ACC112 (cell line): ENCODE results near the gene ULBP1.
"Not testable (repeated sequence)": the region's sequence is repeated elsewhere in the genome, so short reads cannot be mapped to it uniquely, and the experiment has no call there.

ENCODE experiments used
- H2AFZ ChIP-seq: fragments of 200-600 bp; sonication (generic); one replicate; pipeline ENCODE4 v1.6.0; 2017; ENCODE audit warnings: antibody characterized with exemption, low read length; ENCODE audit not compliant: unreplicated experiment
- H3K27ac ChIP-seq: fragments of 200-600 bp; sonication (generic); 2 replicates; pipeline ENCODE4 v1.5.1; 2014; ENCODE audit warnings: low read depth, mild to moderate bottlenecking, antibody characterized with exemption, low read length, moderate library complexity
- H3K27me3 ChIP-seq: fragments of 200-600 bp; sonication (generic); 2 replicates; pipeline ENCODE4 v1.6.1; 2014; ENCODE audit warnings: mild to moderate bottlenecking, antibody characterized with exemption, low read length, moderate library complexity, mixed read lengths; ENCODE audit not compliant: insufficient read depth
- H3K36me3 ChIP-seq: fragments of 200-600 bp; sonication (generic); 2 replicates; pipeline ENCODE4 v1.6.1; 2016; ENCODE audit warnings: mild to moderate bottlenecking, antibody characterized with exemption, low read length, moderate library complexity, mixed read lengths; ENCODE audit not compliant: insufficient read depth
- H3K4me1 ChIP-seq: fragments of 200-600 bp; sonication (generic); one replicate; pipeline ENCODE4 v1.6.1; 2016; ENCODE audit warnings: low read length, mixed read lengths; ENCODE audit not compliant: insufficient read depth, unreplicated experiment, control insufficient read depth
- H3K4me3 ChIP-seq: fragments of 200-600 bp; sonication (generic); 2 replicates; pipeline ENCODE4 v1.5.1; 2014; ENCODE audit warnings: mild to moderate bottlenecking, low read depth, low read length
- H3K79me2 ChIP-seq: fragments of 200-600 bp; sonication (generic); one replicate; pipeline ENCODE4 v1.6.0; 2016; ENCODE audit warnings: low read length; ENCODE audit not compliant: control insufficient read depth, unreplicated experiment, insufficient read depth

Gene ULBP1, protein sequence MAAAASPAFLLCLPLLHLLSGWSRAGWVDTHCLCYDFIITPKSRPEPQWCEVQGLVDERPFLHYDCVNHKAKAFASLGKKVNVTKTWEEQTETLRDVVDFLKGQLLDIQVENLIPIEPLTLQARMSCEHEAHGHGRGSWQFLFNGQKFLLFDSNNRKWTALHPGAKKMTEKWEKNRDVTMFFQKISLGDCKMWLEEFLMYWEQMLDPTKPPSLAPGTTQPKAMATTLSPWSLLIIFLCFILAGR

GRCh38 chr6:149963462-149964307, at the start of gene ULBP1:
Gene ULBP1, plus strand, starts transcription at chr6:149963943. Its CDS starts 107 bp downstream, at chr6:149964050.
- Histone ChIP-seq H3K79me2 (no peaks in the 10 kb centered on the region), H3K4me1 (peaks cover 8% of the 10 kb centered on the region), H3K27me3 (peaks cover 38% of the 10 kb centered on the region), H3K36me3 (no peaks in the 10 kb centered on the region), H2AFZ (peak within 1 kb of the TSS; percentile 92), H3K4me3 (peak within 1 kb of the TSS; percentile 80), H3K27ac (no peak within 1 kb of the TSS)

DNA sequence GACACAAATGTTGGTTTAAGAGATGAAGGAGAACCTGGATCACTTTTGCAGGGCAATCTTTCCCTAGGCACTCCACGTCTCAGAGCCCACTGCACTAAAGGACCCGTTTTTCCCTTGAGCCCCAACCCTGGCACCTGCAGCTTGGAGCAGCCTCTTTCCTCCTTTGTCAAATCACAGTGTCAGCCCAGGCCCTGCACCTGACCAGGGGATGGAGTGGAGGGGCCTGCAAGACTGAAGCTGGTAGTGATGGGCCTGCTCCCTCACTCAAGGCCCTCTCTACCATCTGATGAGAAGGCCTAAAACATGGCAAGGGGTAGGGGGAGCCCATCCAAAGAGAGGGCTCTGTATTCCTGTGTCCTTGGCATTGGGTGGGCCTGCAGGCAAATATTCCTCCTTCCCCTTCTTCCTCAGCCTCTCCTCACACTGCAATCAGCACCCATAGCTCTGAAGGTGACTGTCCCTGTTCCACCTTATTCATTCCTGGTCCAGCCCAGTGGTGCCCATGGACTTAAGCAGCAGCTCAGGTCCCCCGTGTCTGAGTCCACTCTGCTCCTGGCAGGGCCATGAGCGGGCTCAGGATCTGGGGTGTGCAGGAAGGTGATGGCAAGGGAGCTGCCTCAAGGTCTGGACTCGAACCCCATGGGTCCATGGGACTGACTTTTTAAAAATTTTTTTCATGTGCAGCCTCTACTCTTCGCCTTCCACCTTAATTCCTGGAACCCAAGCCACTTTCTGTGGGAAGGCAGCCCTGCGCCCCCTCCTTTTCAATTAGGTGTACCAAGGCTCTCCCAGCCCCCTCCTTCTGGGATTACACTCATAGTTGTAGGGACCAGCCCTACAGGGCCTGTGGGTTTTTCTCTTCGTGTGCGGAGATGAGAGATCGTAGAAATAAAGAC, 47.5 kb upstream of the ULBP1 start:
- H3K4me3 ChIP-seq = no peak overlapping the region
- H3K27me3 ChIP-seq = no peaks in the 10 kb centered on the region
- no peaks in the 10 kb centered on the region for H3K36me3 ChIP-seq

GRCh38 chr6:149917679-149918078, 46.1 kb upstream of the ULBP1 start:
- H2AFZ ChIP-seq = no peak overlapping the region
- H3K27ac ChIP-seq = no peak overlapping the region
- H3K36me3 ChIP-seq = no peaks in the 10 kb centered on the region
- H3K4me1 ChIP-seq = no peaks in the 10 kb centered on the region
- no peak overlapping the region for H3K4me3 ChIP-seq
- H3K27me3 ChIP-seq = no peaks in the 10 kb centered on the region
- H3K79me2 ChIP-seq = no peaks in the 10 kb centered on the region

More for the DNA sequence above, 47.5 kb upstream of the ULBP1 start:
- Histone ChIP-seq H2AFZ (no peak overlapping the region), H3K27ac (no peak overlapping the region), H3K4me1 (no peaks in the 10 kb centered on the region), H3K79me2 (no peaks in the 10 kb centered on the region)

- Histone ChIP-seq H3K27ac (no peak overlapping the region), H3K4me1 (no peaks in the 10 kb centered on the region), H3K79me2 (no peaks in the 10 kb centered on the region), H3K36me3 (no peaks in the 10 kb centered on the region), H3K27me3 (no peaks in the 10 kb centered on the region), H3K4me3 (no peak overlapping the region), H2AFZ (no peak overlapping the region)
These were observed 45.4 kb upstream of the ULBP1 start for GRCh38 chr6:149918151-149918905.

DNA sequence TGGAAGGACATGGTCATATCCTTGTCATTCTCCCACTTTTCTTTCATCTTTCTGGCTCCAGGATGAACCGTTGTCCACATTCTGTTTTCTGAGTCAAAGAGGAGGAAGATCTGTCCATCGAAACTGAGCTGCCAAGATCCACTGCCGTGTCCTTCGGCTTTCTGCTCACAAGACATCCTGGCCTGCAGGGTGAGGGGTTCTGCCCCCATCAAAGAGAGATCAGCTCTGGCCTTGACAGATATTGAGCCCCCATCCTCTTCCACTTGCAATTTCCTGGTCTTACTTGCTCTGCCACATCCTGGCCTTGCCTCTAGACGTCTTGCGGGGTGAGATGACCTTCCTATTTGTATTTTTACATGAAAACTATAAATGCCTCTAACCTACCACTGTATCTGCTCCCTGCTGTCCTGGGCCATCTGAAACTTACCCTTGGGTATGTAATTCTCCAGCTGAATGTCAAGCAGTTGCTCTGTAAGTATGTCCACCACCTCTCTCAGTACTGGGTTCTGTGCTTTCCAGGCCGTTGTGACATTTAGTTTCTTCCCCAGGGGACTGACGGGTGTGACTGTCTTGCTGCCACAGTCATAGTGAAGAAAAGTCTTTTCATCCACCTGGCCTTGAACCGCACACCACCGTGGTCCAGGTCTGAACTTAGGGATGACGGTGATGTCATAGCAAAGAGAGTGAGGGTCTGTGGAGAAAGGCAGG, 44.5 kb upstream of the ULBP1 start:
- H3K27ac ChIP-seq = not testable (repeated sequence)

DNA sequence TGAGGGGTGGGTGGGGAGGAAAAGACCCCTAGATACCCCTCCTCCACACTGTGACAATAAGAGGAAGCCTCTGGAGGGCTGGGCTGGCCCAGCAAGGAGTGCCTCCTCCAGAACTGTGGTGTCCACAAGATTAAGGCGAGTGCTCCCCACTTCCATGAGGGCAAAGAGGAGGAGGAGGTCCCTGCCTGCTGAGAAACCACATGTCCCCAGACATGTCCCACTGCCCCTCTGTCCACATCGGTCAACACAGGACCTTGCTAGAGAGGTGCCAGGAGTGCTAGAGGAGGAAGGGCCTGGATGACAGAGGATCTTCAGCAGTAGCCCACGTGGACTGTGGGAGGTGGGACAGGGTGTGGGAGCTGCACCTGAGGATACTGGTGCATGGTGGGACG, 43.9 kb upstream of the ULBP1 start:
- H3K4me1 ChIP-seq = peaks cover 3% of the 10 kb centered on the region
- H2AFZ ChIP-seq = no peak overlapping the region
- no peaks in the 10 kb centered on the region for H3K36me3 ChIP-seq
- H3K79me2 ChIP-seq = no peaks in the 10 kb centered on the region
- H3K27ac ChIP-seq = no peak overlapping the region
- H3K4me3 ChIP-seq = no peak overlapping the region
- H3K27me3 ChIP-seq = no peaks in the 10 kb centered on the region

More for the DNA sequence above, 44.5 kb upstream of the ULBP1 start:
- H3K4me1 ChIP-seq, H3K79me2 ChIP-seq, H3K27me3 ChIP-seq, H3K36me3 ChIP-seq, H2AFZ ChIP-seq, H3K4me3 ChIP-seq: not testable (repeated sequence)

GRCh38 chr6:149921361-149921760, 42.4 kb upstream of the ULBP1 start:
- no peak overlapping the region for H3K27ac ChIP-seq

DNA sequence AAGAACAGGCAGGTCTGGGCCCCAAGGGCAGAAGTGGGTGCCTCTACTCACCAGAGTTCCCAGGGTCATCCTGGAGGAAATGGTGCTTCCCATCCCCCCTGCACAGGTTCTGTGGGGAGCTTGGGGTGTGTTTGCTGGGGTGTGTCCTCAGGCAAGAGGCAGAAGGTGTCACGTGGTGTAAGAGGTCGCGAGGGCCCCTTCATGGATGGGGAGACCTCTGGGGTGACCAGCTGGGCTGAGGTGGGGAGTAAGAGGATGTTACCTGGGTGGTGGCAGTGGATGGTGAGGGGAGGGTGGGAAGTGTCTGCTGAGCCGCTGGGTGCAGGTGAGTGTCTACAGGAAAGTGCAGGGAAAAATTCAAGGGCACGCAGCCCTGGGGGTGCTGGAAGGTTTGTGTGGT, 41.7 kb upstream of the ULBP1 start:
- Histone ChIP-seq H3K4me1 (peaks cover 11% of the 10 kb centered on the region), H3K4me3 (peak overlapping the region; percentile 74)
- H2AFZ ChIP-seq, H3K79me2 ChIP-seq, H3K27me3 ChIP-seq, H3K27ac ChIP-seq, H3K36me3 ChIP-seq: not testable (repeated sequence)

More at GRCh38 chr6:149921361-149921760, 42.4 kb upstream of the ULBP1 start:
- Histone ChIP-seq H3K27me3 (no peaks in the 10 kb centered on the region), H3K4me3 (no peak overlapping the region), H3K36me3 (no peaks in the 10 kb centered on the region), H3K79me2 (no peaks in the 10 kb centered on the region), H3K4me1 (peaks cover 11% of the 10 kb centered on the region), H2AFZ (no peak overlapping the region)

- peak within 1 kb of the TSS; percentile 74 for H3K4me3 ChIP-seq
- H3K36me3 ChIP-seq = no peaks in the 10 kb centered on the region
- H3K27ac ChIP-seq = no peak within 1 kb of the TSS
- H2AFZ ChIP-seq = peak within 1 kb of the TSS; percentile 44
- no peaks in the 10 kb centered on the region for H3K27me3 ChIP-seq
- peaks cover 11% of the 10 kb centered on the region for H3K4me1 ChIP-seq
- no peaks in the 10 kb centered on the region for H3K79me2 ChIP-seq
These were observed 41.0 kb upstream of the ULBP1 start, which contains the start of gene RAET1G for GRCh38 chr6:149922642-149923326. Gene RAET1G, minus strand, starts transcription at chr6:149923121. Its CDS starts 111 bp downstream, at chr6:149923010.
